HepG2 (cell line): ENCODE measurements around the gene CCDC88B. TPM values are rescaled to one million over a fixed set of nuclear protein-coding genes. Genes with fewer than 3 reads are reported as not detected.

ENCODE experiments used
- ARNT2 ChIP-seq: sonication (generic); formaldehyde crosslinking; IDR thresholded peaks from 2 replicates; pipeline ENCODE4 v1.8.0; 2022; ENCODE audit warnings: mild to moderate bottlenecking, low read depth, missing genetic modification reagents, moderate library complexity
- CC2D1A ChIP-seq: sonication (generic); formaldehyde crosslinking; IDR thresholded peaks from 2 replicates; pipeline ENCODE4 v1.8.1; 2023; ENCODE audit warnings: mild to moderate bottlenecking, missing genetic modification reagents
- CREM ChIP-seq, 2 experiments: sonication (generic) in 1 of 2; formaldehyde crosslinking in 1 of 2; IDR thresholded peaks; 2 replicates each; pipeline versions ENCODE4 v1.4.0 to v1.6.1; 2016 to 2020; ENCODE audit warnings: antibody characterized with exemption in 1 of 2, mild to moderate bottlenecking in 1 of 2, missing genetic modification reagents in 1 of 2
- FOXA3 ChIP-seq: IDR thresholded peaks from 2 replicates; pipeline ENCODE4 v1.6.1; 2016; ENCODE audit warnings: missing genetic modification reagents, missing compliant biosample characterization
- ISL2 ChIP-seq: sonication (generic); formaldehyde crosslinking; IDR thresholded peaks from 2 replicates; pipeline ENCODE4 v1.5.0; 2020; ENCODE audit warnings: missing genetic modification reagents
- NFIB ChIP-seq: sonication (generic); formaldehyde crosslinking; IDR thresholded peaks from 2 replicates; pipeline ENCODE4 v1.9.0; 2021; ENCODE audit warnings: missing genetic modification reagents, mild to moderate bottlenecking, borderline replicate concordance
- NR3C1 ChIP-seq: sonication (generic); formaldehyde crosslinking; IDR thresholded peaks from 2 replicates; pipeline ENCODE4 v1.4.0; 2020; ENCODE audit warnings: missing genetic modification reagents
- POLR2AphosphoS5 ChIP-seq: IDR thresholded peaks from 2 replicates; pipeline ENCODE4 v1.6.1; 2012; ENCODE audit warnings: low read depth, low read length
- RFX5 ChIP-seq: IDR thresholded peaks from 2 replicates; pipeline ENCODE4 v1.6.1; 2011; ENCODE audit warnings: low read depth, low read length, improper control_type of control experiment
- SIX4 ChIP-seq: sonication (generic); formaldehyde crosslinking; IDR thresholded peaks from 2 replicates; pipeline ENCODE4 v1.4.0; 2020; ENCODE audit warnings: missing genetic modification reagents
- ZMYM2 ChIP-seq: sonication (generic); formaldehyde crosslinking; IDR thresholded peaks from 2 replicates; pipeline ENCODE4 v1.8.0; 2022; ENCODE audit warnings: mild to moderate bottlenecking, missing genetic modification reagents
- ZNF839 ChIP-seq: sonication (generic); formaldehyde crosslinking; IDR thresholded peaks from 2 replicates; pipeline ENCODE4 v1.4.0; 2020; ENCODE audit warnings: missing genetic modification reagents, mild to moderate bottlenecking, borderline replicate concordance
- polyA plus RNA-seq, 8 experiments: library from polyadenylated mRNA; depleted of rRNA in 3 of 8; stranded (reverse) in 7 of 8; unstranded in 1 of 8; fragments of >200 nt; fragmentation: Illumina TruSeq in 4 of 8; extraction: Trizol in 4 of 8; gene quantifications; 2 replicates each; pipeline versions ENCODE4 v1.2.1 to v1.2.3, GENCODE V29; 2011 to 2016; ENCODE audit warnings: low read depth in 4 of 8, missing spikeins in 1 of 8, mixed read lengths in 1 of 8; ENCODE audit not compliant: insufficient read depth in 1 of 8
- total RNA-seq, 5 experiments: library from RNA; depleted of rRNA; stranded (reverse); fragments of >200 nt; fragmentation: Illumina TruSeq; extraction: Trizol; gene quantifications; 2 replicates each; pipeline ENCODE4 v1.2.3, GENCODE V29; 2016; ENCODE audit warnings: low read depth in 1 of 5
- TF ChIP-seq, protein P1 (sequence below): sonication (generic); formaldehyde crosslinking; IDR thresholded peaks from 2 replicates; pipeline ENCODE4 v1.4.0; 2020; ENCODE audit warnings: missing genetic modification reagents
- TF ChIP-seq, protein P2 (sequence below): sonication (generic); formaldehyde crosslinking; IDR thresholded peaks from 2 replicates; pipeline ENCODE4 v1.5.0; 2020; ENCODE audit warnings: missing genetic modification reagents
- TF ChIP-seq, protein P3 (sequence below): sonication (generic); formaldehyde crosslinking; conservative IDR thresholded peaks from 2 replicates; pipeline ENCODE4 v1.8.0; 2022; ENCODE audit warnings: missing genetic modification reagents
- TF ChIP-seq, protein P4 (sequence below): sonication (generic); formaldehyde crosslinking; IDR thresholded peaks from 2 replicates; pipeline ENCODE4 v1.5.0; 2020; ENCODE audit warnings: missing genetic modification reagents
- TF ChIP-seq, protein P5 (sequence below): sonication (generic); formaldehyde crosslinking; IDR thresholded peaks from 2 replicates; pipeline ENCODE4 v1.5.0; 2020; ENCODE audit warnings: mild to moderate bottlenecking, low read depth, missing genetic modification reagents, borderline replicate concordance

Gene CCDC88B
- total and polyA plus RNA-seq, 2 of the 13 experiments (the other 11 are each of a cell fraction or from before 2014, with no cell fraction given): 3.6 to 4.8 TPM

DNA sequence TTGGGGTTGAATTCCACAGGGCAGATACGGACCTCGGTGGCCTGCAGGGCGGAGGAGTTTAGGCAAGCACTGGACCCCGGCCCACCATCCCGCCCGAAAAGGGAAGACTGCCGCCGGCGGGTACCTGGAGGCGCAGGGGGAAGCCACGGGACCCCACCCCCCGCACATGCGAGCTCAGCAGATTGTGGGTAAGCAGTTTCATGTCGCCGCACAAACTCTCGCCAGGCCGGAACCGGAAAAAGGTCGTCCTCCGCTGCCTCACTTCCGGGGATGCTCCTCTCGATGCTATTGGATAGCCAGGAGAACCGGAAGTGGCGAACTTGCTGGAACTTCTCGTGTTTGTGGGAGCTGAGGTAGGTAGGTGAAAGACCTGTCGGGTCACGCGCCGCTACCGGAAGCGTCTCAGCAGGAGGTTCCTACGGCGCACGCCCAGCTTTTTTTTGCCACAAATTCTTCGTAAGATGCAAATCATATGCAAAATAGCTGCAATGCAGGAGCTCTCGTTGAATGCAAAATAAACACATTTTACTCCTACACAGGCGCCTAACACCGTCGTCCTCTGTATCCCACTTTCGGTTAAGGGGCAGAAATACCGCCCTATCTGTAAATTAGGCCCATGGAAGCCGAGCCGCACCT lies 22.6 kb upstream of the CCDC88B start, which contains the start of gene TRMT112 (continued):
- TF ChIP-seq CREM (IDR thresholded peaks at IDR 0.05) (peak; percentile 93), CREM (CRISPR knock-in tag; IDR thresholded peaks at IDR 0.05) (no peak), SIX4 (CRISPR knock-in tag) (no peak), NFIB (no peak), CC2D1A (CRISPR knock-in tag) (no peak), FOXA3 (CRISPR knock-in tag) (no peak), NR3C1 (CRISPR knock-in tag) (no peak), ZMYM2 (CRISPR knock-in tag) (no peak), ISL2 (no peak; the same call in 1 of the 2 replicates), POLR2AphosphoS5 (peak; percentile 90), ARNT2 (CRISPR knock-in tag) (0 out of 2 replicates have a peak, but pooled peaks have one; percentile 20), RFX5 (no peak; the same call in 1 of the 2 replicates), ZNF839 (CRISPR knock-in tag) (no peak)
- TF ChIP-seq, protein P1, sequence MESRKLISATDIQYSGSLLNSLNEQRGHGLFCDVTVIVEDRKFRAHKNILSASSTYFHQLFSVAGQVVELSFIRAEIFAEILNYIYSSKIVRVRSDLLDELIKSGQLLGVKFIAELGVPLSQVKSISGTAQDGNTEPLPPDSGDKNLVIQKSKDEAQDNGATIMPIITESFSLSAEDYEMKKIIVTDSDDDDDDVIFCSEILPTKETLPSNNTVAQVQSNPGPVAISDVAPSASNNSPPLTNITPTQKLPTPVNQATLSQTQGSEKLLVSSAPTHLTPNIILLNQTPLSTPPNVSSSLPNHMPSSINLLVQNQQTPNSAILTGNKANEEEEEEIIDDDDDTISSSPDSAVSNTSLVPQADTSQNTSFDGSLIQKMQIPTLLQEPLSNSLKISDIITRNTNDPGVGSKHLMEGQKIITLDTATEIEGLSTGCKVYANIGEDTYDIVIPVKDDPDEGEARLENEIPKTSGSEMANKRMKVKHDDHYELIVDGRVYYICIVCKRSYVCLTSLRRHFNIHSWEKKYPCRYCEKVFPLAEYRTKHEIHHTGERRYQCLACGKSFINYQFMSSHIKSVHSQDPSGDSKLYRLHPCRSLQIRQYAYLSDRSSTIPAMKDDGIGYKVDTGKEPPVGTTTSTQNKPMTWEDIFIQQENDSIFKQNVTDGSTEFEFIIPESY (CRISPR knock-in tag): no peak
- TF ChIP-seq, protein P2, sequence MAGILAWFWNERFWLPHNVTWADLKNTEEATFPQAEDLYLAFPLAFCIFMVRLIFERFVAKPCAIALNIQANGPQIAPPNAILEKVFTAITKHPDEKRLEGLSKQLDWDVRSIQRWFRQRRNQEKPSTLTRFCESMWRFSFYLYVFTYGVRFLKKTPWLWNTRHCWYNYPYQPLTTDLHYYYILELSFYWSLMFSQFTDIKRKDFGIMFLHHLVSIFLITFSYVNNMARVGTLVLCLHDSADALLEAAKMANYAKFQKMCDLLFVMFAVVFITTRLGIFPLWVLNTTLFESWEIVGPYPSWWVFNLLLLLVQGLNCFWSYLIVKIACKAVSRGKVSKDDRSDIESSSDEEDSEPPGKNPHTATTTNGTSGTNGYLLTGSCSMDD (CRISPR knock-in tag): no peak
- TF ChIP-seq, protein P3, sequence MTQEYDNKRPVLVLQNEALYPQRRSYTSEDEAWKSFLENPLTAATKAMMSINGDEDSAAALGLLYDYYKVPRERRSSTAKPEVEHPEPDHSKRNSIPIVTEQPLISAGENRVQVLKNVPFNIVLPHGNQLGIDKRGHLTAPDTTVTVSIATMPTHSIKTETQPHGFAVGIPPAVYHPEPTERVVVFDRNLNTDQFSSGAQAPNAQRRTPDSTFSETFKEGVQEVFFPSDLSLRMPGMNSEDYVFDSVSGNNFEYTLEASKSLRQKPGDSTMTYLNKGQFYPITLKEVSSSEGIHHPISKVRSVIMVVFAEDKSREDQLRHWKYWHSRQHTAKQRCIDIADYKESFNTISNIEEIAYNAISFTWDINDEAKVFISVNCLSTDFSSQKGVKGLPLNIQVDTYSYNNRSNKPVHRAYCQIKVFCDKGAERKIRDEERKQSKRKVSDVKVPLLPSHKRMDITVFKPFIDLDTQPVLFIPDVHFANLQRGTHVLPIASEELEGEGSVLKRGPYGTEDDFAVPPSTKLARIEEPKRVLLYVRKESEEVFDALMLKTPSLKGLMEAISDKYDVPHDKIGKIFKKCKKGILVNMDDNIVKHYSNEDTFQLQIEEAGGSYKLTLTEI (CRISPR knock-in tag): no peak
- TF ChIP-seq, protein P4, sequence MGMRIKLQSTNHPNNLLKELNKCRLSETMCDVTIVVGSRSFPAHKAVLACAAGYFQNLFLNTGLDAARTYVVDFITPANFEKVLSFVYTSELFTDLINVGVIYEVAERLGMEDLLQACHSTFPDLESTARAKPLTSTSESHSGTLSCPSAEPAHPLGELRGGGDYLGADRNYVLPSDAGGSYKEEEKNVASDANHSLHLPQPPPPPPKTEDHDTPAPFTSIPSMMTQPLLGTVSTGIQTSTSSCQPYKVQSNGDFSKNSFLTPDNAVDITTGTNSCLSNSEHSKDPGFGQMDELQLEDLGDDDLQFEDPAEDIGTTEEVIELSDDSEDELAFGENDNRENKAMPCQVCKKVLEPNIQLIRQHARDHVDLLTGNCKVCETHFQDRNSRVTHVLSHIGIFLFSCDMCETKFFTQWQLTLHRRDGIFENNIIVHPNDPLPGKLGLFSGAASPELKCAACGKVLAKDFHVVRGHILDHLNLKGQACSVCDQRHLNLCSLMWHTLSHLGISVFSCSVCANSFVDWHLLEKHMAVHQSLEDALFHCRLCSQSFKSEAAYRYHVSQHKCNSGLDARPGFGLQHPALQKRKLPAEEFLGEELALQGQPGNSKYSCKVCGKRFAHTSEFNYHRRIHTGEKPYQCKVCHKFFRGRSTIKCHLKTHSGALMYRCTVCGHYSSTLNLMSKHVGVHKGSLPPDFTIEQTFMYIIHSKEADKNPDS (CRISPR knock-in tag): no peak; the same call in 1 of the 2 replicates
- TF ChIP-seq, protein P5, sequence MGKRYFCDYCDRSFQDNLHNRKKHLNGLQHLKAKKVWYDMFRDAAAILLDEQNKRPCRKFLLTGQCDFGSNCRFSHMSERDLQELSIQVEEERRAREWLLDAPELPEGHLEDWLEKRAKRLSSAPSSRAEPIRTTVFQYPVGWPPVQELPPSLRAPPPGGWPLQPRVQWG: no peak
